Gastroesophageal sphincter (tissue), 3 donors: ENCODE measurements around the gene IL1RAPL1.

Experiments
- POLR2A ChIP-seq, 2 donors: fragments of 450-650 bp; IDR thresholded peaks; one replicate each; pipeline ENCODE4 v1.6.1; 2017; ENCODE audit warnings: antibody characterized with exemption in 2 of 2, mild to moderate bottlenecking in 2 of 2, moderate library complexity in 1 of 2
- TF ChIP-seq, protein P1 (sequence below), 4 experiments: fragments of 200-600 bp in 2 of 4; fragments of 450-650 bp in 2 of 4; sonication (generic) in 1 of 4; IDR thresholded peaks; one replicate each; pipeline ENCODE4 v1.5.1; 2017 to 2019; ENCODE audit warnings: antibody characterized with exemption in 4 of 4, mild to moderate bottlenecking in 2 of 4, moderate library complexity in 2 of 4

DNA sequence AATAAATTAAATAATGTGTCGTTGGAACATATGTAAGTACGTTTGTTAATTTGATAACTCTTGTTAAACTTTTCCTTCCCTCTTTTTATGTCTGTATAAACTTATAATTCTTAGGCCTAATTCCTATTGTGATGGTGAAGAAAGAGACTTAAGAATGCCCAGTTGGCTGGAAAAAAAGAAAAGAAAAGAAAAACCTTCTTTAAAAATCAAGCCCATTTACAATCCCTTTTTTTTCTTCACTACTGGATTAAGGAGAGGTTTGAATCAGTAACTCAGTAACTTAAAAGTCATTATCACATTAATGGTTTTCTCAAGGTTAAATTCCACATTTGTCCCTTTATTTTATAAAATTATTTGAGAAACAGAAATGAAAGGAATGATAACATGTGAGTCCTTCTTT lies 1374.8 kb downstream of the IL1RAPL1 start:
- TF ChIP-seq, protein P1, sequence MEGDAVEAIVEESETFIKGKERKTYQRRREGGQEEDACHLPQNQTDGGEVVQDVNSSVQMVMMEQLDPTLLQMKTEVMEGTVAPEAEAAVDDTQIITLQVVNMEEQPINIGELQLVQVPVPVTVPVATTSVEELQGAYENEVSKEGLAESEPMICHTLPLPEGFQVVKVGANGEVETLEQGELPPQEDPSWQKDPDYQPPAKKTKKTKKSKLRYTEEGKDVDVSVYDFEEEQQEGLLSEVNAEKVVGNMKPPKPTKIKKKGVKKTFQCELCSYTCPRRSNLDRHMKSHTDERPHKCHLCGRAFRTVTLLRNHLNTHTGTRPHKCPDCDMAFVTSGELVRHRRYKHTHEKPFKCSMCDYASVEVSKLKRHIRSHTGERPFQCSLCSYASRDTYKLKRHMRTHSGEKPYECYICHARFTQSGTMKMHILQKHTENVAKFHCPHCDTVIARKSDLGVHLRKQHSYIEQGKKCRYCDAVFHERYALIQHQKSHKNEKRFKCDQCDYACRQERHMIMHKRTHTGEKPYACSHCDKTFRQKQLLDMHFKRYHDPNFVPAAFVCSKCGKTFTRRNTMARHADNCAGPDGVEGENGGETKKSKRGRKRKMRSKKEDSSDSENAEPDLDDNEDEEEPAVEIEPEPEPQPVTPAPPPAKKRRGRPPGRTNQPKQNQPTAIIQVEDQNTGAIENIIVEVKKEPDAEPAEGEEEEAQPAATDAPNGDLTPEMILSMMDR (IDR thresholded peaks at IDR 0.05), result no peak
- TF ChIP-seq POLR2A (IDR thresholded peaks at IDR 0.05), result no peak
